Hematopoietic multipotent progenitor cell treated with erythropoietin and hydrocortisone succinate and interleukin-3 and kit ligand, for 8 days (in vitro differentiated cells): ENCODE measurements around the gene NFIX.

Experiments
- DNase-seq: peaks from one replicate; pipeline ENCODE4 v3.0.0-alpha.2; 2015

Gene NFIX

GRCh38 chr19:12990853-12991252, 4.4 kb upstream of the NFIX start:
- DNase-seq = no peak

DNA sequence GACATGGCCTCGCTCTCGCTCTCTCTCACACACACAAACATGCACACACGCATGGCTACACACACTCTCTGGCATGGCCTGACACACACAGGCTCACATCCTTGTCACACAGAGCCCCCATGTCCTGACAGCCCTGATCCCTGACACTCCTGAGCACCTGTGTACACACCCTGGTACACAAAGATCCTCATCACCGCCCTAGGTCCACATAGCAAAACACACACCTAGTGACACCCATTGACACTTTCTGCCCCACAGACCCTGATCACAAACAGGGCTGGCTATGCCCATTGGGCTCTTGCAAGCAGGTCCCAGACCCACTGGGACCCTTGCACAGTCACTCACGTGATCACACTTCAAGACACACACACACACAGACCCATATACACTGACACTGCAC, 4.0 kb upstream of the NFIX start:
- DNase-seq = no peak

- no peak for DNase-seq
These were observed 2.5 kb upstream of the NFIX start for GRCh38 chr19:12992729-12993128.

DNA sequence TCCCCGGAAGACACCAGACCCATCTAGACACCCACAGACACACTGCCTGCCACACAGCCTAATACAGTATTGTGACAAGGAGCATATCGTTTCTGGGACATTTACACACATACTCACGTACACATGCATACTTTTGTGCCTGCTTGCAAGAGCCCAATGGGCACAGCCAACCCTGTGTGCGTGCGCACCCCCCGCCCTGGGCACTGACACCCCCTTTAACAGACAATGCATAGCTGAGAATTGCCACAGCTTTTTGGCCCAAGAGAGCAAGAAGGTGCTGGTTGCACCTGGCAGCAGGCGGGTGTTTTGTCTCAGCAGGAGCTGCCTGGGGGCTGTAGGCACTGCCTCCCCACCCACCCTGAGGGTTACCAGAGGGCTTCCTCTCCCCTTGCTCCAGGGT, 1.7 kb upstream of the NFIX start:
- no peak for DNase-seq

- DNase-seq = no peak
These were observed 526 bp downstream of the NFIX start for GRCh38 chr19:12995596-12996405.

- peak; percentile 38 for DNase-seq
These were observed 1.3 kb downstream of the NFIX start for GRCh38 chr19:12996406-12997094.

DNA sequence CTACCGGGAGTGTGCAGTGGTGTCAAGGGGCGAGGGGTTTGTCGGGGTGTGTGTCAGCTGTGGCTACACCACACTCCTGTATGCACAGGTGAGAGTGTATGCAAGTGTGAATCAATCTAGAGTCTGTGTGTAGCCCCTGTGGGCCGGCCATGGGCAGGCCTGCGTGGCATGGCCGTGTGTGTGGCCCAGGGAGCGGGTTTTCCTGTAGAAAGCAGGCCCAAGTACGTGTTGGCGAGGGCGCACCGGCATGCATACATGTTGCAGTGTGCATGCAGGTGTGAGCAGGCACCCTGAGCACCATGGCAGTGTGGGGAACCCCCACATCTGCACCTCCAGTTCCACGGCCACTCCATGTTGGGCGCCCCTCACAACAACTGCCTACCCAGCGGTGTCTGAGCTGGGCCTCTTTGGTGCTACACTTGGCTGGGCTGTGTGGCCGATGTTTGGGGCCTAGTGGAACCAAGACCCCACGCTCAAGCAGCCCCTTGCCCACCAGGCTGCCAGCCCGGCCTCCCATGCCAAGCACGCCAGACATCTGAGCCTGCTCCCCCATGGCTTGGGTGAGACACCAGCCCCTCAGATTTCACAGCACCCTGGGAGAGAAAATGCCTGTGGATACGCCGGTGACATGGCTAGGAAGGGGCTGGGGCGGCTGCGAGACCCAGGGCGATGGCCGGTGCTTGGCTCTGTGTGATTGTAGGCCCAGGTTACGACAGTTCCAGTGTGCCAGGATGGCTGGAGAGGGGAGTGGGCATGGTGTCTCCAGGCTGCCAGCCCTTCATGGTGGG, 2.1 kb downstream of the NFIX start:
- no peak for DNase-seq

- DNase-seq = no peak
These were observed 3.0 kb downstream of the NFIX start for GRCh38 chr19:12997967-12998940.

DNA sequence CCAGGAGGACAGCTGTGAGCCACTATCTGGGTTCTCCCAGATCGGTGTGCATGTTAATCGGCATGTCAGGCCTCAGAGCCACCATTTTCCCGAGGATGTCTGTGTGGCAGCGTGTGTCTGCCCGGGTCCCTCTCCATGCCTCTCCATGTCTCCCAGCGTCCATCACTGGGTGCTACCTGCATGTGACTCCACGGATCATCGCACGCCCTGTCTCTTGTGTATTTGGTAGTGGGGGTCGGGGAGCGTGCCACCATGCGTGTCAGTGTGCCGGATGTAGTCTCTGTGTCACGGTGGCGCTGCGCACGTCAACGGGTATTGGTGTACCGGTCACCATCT, 5.9 kb downstream of the NFIX start:
- DNase-seq = no peak

DNA sequence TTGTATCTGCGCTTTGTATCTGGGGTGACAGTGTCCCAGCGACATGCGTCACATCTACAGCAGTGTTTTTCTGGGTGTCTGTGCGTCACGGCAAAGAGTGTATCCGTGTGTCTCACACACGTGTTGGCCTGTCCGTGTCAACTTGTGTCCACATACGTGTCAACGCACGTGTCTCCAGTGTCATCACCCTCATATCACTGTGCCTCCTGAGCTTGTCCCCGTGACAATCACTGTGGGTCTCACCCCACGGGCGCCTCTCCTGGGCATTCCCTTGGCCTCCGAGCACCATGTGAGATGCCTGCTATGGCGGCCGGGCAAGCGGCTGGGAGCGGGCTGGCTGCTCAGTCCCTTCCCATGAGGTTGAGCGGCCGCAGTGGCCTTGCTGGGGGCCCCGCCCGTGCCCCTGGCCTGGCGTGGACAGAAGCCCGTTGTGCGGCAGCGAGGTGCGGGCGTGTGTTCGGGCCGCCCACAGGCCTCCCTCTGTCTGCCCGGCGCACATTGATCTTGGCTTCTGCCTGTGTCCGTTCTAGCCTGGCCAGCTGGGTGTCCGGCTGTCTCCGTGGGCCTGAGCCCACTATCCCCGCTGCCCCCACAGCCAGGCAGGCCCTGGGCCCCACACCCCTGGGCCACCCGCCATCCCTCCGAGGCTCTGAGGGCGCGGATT, 6.4 kb downstream of the NFIX start:
- no peak for DNase-seq

DNA sequence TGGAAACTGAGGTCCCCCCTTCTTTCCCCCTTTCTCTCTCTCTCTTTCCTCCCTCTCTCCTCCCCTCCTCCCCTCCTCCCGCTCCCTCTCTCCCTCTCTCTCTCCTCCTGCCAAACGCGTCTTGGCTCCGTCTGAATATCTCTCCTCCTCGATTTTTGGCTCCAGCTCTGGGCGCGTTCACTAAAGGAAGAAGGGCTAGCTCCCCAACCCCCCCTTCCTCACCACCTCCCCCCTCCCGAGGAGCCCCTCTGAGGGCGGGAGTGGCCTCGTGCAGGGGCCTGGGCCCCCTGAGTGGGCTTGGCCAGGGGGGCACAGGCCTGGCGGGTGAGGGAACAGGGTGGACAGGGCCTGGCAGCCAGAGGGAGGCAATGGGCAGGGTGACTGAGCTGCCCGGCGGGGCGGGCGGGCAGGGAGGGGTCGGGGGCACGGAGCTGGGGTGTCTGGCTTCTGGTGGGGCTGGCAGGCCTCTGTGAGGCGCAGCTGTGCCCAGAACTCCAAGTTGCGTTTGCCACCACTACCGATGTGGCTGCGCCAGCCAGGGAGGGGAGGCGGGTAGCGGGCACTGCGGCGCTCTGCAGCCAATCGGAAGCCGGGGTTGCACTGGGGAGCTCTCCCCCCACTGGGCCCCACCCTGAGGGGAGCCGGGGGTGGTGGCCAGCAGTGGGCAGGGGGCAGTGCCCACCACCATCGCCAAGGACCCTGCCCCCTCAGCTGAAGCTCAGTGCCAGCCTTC, 7.1 kb downstream of the NFIX start:
- no peak for DNase-seq

- no peak for DNase-seq
These were observed 7.8 kb downstream of the NFIX start for GRCh38 chr19:13003081-13003480.

- DNase-seq = no peak
These were observed 9.0 kb downstream of the NFIX start for GRCh38 chr19:13004273-13004672.

- DNase-seq = no peak
These were observed 10.0 kb downstream of the NFIX start for GRCh38 chr19:13005253-13005652.

DNA sequence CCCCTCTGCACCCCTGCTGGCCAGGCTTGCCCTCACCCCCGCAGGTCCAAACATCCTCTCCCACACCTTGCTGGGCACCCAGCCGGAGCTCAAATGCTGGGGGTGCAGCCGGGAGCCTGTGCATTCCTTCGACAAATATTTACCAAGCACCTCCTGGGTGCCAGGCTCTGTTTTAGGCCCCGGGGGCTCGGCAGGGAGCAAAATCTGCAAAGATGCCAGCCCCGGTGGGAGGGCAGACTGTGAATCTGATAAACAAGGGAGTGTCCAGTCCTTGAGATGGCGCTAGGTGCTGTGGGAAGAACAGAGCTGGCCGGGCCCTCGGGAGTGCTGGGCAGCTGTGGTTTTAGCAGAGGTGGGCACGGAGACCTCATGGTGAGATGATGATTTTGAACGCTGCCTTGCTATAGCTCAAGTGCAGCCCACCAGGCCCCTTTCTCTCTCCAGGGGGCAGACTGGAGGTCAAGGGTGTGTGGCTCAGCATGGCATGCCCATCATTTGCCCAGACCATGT, 10.6 kb downstream of the NFIX start:
- no peak for DNase-seq

DNA sequence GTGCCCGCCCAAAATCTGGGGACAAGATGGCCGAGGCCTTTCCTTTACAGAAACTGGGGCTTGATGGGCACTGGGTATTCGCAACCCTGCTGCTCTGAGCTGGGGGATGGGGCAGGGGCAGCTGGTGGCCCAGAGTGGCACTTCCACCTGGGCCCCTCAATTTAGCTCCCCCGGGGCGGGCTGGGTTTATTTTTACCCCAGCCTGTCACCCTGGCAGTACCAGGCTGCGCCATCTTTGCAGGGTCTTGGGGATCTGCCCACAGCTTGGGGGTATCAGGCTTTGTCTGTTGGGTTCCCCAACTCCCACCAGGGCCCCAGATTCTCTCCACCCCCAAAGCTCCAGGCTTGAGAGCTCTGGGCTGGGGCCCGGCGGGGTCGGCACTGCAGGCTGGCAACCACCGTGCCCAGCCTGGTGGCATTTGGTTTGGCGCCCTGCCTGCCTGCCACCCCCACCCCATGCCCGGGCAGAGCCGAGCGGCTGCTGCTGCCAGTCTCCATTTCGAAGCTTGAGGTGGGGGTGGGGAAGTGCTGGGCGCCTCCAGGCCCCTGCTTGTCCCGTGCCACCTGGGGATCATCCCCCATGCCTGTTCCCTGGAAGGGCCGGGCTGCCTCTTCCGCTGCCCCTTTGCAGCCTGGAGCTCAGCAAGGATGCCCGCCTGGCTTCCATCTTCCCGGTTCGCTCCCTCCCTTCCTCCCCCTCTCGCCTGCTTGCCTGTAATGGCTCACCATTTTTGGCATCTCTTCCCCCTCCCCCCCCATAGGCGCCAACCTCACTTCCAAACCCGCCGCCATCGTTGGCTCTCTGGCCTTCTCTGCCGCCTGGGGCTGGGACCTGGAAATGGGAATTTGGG, 11.4 kb downstream of the NFIX start:
- DNase-seq = no peak

GRCh38 chr19:13007292-13008045, 12.2 kb downstream of the NFIX start:
- DNase-seq = no peak

- DNase-seq = no peak
These were observed 13.9 kb downstream of the NFIX start for GRCh38 chr19:13008926-13009787.
